Measurements from ENCODE around the gene SLCO2B1.
"Not testable (repeated sequence)": the region's sequence is repeated elsewhere in the genome, so short reads cannot be mapped to it uniquely, and the experiment has no call there.

The SLCO2B1 gene, protein sequence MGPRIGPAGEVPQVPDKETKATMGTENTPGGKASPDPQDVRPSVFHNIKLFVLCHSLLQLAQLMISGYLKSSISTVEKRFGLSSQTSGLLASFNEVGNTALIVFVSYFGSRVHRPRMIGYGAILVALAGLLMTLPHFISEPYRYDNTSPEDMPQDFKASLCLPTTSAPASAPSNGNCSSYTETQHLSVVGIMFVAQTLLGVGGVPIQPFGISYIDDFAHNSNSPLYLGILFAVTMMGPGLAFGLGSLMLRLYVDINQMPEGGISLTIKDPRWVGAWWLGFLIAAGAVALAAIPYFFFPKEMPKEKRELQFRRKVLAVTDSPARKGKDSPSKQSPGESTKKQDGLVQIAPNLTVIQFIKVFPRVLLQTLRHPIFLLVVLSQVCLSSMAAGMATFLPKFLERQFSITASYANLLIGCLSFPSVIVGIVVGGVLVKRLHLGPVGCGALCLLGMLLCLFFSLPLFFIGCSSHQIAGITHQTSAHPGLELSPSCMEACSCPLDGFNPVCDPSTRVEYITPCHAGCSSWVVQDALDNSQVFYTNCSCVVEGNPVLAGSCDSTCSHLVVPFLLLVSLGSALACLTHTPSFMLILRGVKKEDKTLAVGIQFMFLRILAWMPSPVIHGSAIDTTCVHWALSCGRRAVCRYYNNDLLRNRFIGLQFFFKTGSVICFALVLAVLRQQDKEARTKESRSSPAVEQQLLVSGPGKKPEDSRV

GRCh38 chr11:75150879-75151278, at the start of gene SLCO2B1:
Gene SLCO2B1 (plus strand): TSS chr11:75151107. CDS start chr11:75151382, 275 bp downstream.
- DNase-seq, result no peak

DNA sequence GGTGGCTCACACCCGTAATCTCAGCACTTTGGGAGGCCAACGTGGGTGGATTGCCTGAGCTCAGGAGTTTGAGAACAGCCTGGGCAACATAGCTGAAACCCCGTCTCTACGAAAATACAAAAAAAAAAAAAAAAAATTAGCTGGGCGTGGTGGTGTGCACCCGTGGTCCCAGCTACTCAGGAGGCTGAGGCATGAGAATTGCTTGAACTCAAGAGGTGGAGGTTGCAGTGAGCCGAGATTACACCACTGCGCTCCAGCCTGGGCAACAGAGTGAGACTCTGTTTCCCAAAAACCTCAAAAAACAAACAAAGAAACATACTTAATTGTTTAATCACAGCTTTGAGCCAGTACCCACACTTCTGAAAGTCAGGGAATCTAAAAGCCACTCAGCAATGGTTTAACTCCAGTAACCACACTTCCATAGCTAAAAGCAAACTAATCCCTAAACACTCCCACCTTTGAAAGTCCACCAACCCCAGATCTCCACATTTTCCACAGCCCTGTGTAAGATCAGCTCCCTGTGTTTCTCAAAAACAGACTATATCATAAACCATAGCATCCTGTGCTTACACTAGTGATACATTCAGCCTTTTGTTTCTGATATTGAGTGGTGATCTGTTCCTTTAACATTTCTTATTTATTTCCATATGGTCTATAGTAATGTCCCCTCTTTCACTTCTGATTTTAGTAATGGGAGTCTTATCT, 49.3 kb upstream of the SLCO2B1 start:
- no peak for DNase-seq

DNA sequence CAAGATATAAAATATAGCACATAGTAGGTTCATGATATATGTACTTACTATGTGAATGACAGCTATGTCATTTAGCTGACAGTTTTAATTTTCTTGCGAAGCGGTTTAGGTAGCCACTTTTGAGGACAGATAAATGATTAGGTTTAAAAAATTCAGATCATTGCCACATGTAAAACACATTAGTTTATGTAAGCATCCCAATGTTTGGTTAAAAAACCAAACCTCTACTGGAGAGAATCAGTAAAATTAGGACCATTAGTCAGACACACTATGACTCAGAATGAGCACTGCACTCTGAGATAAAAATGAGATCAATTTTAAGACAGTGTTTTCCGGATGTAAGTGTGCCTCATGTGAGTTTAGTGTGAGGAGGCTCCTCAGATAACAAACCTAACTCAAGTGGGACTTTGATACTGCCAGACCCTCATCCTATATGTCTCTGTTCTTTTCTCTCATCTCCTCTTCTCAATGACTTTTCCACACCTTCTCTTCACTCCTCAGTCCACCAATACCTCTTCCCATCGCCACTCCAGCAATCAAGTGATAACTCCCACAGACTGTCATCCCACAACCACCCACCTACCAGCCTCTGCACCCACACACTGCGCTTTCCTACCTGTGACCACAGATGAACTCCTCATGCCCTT, 47.4 kb upstream of the SLCO2B1 start:
- DNase-seq, result no peak

DNA sequence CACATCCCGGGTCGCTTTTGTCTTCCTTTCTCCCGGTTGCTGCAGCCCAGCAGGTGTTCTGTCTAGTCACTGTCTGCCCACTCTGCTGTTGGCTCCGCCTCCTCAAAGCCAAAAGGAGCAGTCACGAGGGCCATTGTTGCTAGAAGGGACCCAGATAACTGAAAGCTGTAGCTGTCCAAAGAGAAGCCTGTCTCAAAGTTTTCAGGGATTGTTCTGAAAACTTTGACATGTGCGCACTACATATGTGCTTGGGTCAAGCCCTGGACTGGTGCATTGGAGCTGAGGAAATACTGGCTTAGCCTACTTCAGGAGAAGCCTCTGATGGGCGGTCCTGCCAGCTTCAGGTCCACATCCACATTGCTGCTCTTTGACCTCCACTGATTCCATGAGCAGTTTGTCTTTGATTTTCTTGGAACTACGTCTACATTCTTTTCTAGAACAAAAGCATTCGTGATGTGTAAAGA, 45.4 kb upstream of the SLCO2B1 start:
- DNase-seq, result peak; percentile 22

DNA sequence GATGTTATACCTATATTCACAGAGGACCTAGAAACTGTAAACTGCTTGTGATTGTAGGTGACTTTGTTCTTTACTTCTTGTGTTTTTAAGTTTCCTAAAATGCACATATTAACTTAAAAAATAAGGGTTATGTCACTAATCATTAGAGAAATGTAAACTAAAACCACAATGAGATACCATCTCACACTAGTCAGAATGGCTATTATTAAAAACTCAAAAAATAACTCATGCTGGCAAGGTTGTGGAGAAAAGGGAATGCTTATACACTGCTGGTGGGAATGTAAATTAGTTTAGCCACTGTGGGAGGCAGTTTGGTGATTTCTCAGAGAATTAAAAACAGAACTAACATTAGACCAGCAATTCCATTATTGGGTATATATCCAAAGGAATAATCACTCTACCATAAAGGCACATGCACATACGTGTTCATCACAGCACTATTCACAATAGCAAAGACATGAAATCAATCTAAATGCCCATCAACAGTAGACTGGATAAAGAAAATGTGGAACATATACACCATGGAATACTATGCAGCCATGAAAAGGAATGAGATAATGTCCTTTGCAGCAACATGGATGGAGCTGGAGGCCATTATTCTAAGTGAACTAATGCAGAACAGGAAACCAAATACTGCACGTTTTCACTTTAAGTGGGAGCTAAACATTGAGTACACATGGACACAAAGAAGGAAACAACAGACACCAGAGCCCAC, 44.8 kb upstream of the SLCO2B1 start:
- not testable (repeated sequence) for DNase-seq

DNA sequence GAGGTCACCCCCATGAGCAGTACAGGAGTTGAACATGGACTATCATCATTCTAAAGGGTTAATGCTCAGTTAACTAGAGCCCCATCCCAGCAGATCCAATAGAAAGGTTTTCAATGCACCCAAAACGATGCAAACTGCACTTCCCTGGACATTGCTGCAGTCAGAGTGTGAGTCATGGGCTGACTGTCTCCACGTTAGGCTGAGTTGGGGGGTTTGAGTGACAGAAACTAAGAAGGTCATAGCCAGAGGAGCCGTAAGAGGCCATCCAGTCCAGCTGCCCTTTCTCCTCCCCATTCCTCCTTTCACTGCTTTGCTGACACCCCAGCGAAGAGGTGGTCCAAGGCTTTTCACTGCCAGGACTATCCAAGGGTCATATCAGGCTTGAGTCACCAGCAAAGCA, 43.7 kb upstream of the SLCO2B1 start:
- DNase-seq, result no peak

- DNase-seq, result no peak
Observed at GRCh38 chr11:75112200-75112599, 38.7 kb upstream of the SLCO2B1 start.

GRCh38 chr11:75113030-75113429, 37.9 kb upstream of the SLCO2B1 start:
- DNase-seq, result no peak

DNA sequence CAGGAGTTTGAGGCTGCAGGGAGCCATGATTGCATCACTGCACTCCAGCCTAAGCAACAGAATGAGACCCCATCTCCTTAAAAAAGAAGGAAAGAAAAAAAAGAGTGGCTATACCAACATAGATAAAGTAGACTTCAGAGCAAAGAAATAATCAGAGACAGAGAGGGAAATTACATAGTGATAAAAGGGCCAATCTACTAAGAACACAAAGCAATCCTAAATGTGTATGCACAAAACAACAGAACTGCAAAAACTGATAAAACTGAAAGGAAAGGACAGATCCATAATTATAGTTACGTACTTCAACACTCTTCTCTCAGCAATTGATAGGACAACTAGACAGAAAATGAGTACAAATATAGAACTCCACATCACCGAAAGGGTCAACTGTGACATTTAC, 36.4 kb upstream of the SLCO2B1 start:
- DNase-seq, result no peak

DNA sequence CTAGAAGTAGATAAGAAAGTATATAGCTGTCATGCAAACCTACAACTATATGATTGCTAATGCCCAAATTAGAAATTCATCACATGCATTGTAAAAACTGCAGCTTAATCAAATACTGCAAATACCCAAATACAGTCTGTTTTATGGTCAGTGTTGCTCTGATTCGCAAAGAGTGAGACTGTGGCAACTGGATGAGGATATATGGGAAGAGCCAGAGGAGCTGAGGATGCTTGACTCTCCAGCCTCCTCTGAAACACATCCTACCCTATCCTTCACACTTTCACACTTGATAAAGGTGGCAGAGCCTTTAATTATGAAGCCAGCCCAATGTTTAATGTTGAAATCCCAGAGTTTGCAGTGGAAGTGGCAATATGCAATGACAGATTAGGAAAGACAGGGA, 32.3 kb upstream of the SLCO2B1 start:
- DNase-seq, result no peak

- no peak for DNase-seq
Observed at GRCh38 chr11:75126564-75126963, 24.3 kb upstream of the SLCO2B1 start.

GRCh38 chr11:75132080-75132479, 18.8 kb upstream of the SLCO2B1 start:
- DNase-seq, result no peak

DNA sequence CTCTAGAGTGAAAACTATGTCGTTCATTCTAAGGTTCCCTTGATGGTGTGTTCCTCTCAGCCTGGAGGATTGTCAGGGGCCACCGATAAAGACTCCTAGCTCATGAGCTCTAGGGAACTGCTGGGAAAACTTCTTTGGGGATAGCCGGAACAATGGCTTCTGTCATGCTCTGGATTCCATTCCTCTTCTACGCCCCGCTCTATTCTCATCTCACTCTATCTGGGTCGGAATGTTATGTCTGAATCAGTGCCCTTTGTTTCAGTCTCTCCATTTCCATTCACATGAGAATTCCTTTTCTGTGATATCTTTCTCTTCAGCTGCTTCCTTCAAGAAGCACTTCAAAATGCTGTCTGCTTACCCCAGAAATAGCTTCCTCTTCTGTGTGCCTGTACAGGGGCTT, 16.9 kb upstream of the SLCO2B1 start:
- DNase-seq, result no peak

DNA sequence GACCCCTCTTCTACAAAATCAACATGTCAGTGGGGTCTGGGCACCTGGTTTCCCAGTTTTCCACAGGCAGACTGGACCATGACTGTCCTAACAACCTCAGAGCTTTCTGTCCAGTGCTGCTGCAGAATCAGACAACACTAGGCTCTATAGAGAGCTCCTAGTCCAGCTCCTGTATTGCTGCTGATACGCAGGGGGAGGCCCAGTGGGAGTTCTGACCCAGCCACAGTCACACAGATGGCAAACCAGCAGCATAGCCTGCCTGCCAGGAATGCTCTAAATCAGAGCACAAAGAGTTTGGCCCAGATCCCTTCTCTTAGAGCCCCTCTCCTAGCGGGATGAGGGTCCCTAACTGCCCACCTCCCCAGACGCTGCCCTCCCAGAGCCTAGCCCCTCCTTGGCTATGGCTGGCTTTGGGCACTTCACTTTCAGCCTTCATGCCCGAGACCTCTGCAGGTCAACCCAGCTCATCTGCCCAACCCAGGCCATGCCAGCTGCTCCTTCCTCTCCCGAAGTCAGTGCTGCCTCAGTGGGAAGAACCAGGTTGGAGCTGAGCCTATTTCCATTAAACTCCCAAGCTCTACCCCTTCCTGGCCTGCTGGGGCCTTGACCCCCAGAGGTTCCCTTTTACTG, 15.8 kb upstream of the SLCO2B1 start:
- DNase-seq, result no peak

DNA sequence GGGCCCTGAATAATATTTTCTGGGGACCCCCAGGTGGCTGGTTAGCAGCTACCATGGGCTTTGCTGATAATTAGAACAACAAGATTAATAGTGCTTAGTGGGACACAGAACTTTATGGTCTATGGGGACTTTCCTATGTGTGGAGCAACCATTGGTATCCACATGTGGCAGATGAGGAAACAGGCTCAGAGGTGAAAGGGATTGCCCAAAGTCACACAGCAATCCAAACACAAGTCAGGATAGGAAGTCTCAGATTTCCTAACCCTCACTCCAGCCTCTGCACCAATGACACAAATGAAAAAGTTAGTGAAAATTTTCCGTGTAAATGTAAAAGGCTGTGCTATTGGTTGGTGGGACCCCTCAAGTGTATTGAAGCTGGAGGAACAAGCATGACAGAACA, 15.3 kb upstream of the SLCO2B1 start:
- DNase-seq, result no peak

GRCh38 chr11:75140269-75141138, 10.4 kb upstream of the SLCO2B1 start:
- peak; percentile 53 for DNase-seq

- no peak for DNase-seq
Observed at GRCh38 chr11:75141166-75141565, 9.7 kb upstream of the SLCO2B1 start.

DNA sequence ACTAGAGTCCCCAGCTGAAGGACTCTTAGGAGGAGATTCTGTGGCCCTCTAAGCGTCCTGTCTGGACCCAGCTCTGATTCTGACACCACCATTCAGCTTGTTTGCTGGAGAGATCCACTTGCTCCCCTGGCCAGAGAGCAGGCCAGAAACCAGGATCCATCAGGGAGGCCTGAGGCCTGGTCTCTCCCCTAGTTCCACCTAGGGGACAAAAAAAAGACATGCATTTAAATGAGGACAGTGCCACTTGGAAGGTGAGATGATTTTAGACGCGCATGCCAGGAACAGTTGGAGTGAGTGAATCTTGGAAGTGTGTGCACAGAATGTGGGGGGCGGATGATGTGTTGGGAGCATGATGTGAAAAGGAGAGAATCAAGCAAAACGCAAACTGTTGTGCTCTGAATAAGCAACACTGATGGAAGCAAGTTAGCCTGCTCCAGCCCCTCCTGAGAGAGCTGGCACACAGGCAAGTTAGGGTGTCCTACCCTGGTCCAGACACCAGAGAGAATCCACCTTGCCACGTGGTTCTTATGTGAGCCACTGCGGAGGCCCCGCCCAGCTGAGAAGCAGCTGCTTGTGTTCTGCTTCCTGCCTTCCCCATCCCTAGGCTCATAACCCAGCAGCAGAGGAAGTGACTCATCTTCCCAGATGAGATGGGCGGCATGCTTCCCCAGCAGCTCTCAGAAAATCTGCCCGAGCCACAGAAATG, 8.0 kb upstream of the SLCO2B1 start:
- peak; percentile 3 for DNase-seq

GRCh38 chr11:75143420-75143731, 7.5 kb upstream of the SLCO2B1 start:
- DNase-seq, result no peak

- no peak for DNase-seq
Observed at GRCh38 chr11:75144716-75145014, 6.2 kb upstream of the SLCO2B1 start.

Measured in NCI-H774 (cell line).